ENCODE data around the gene EIF4ENIF1.

- TF ChIP-seq CTCF (IDR thresholded peaks at IDR 0.05) = no peak
- no peak for TF ChIP-seq POLR2A (IDR thresholded peaks at IDR 0.05)
Measured at GRCh38 chr22:31442768-31443489, 46.7 kb downstream of the EIF4ENIF1 start.
